PC-3 (cell line): ENCODE data around the gene KRTAP9-9.

Experiments
- EZH2 ChIP-seq: fragments of 300-600 bp; sonication (generic); IDR thresholded peaks from one replicate; pipeline ENCODE4 v1.6.1; 2017; ENCODE audit warnings: antibody characterized with exemption, mild to moderate bottlenecking, low read length; ENCODE audit not compliant: unreplicated experiment
- EZH2phosphoT487 ChIP-seq: fragments of 300-600 bp; sonication (generic); IDR thresholded peaks from 2 replicates; pipeline ENCODE4 v1.6.1; 2018; ENCODE audit warnings: mild to moderate bottlenecking, antibody characterized with exemption, low read length, borderline replicate concordance
- TF ChIP-seq, protein P1 (sequence below): fragments of 300-600 bp; sonication (generic); conservative IDR thresholded peaks from 2 replicates; pipeline ENCODE4 v1.5.1; 2017; ENCODE audit warnings: antibody characterized with exemption, low read depth, mild to moderate bottlenecking, low read length

GRCh38 chr17:41254861-41255260 is 323 bp upstream of the KRTAP9-9 start:
- TF ChIP-seq, protein P1, sequence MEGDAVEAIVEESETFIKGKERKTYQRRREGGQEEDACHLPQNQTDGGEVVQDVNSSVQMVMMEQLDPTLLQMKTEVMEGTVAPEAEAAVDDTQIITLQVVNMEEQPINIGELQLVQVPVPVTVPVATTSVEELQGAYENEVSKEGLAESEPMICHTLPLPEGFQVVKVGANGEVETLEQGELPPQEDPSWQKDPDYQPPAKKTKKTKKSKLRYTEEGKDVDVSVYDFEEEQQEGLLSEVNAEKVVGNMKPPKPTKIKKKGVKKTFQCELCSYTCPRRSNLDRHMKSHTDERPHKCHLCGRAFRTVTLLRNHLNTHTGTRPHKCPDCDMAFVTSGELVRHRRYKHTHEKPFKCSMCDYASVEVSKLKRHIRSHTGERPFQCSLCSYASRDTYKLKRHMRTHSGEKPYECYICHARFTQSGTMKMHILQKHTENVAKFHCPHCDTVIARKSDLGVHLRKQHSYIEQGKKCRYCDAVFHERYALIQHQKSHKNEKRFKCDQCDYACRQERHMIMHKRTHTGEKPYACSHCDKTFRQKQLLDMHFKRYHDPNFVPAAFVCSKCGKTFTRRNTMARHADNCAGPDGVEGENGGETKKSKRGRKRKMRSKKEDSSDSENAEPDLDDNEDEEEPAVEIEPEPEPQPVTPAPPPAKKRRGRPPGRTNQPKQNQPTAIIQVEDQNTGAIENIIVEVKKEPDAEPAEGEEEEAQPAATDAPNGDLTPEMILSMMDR = no peak
- no peak for TF ChIP-seq EZH2
- TF ChIP-seq EZH2phosphoT487 = no peak
